HG03139 (cell line): Measurements from ENCODE around the gene DOP1A.
A peak's percentile ranks its signal among the peaks of the same experiment; 100 is the strongest.
"Not testable (repeated sequence)": the region's sequence is repeated elsewhere in the genome, so short reads cannot be mapped to it uniquely, and the experiment has no call there.

ENCODE experiments used
- ATAC-seq: cut with Tn5 transposase; IDR thresholded peaks from one replicate; pipeline ENCODE4 v1.9.1; 2021; ENCODE audit not compliant: unreplicated experiment

DOP1A gene

GRCh38 chr6:83138118-83138722, 70.7 kb downstream of the DOP1A start:
- ATAC-seq = no peak

GRCh38 chr6:83138758-83139157, 71.3 kb downstream of the DOP1A start:
- ATAC-seq = no peak

- ATAC-seq = no peak
These were observed 83.6 kb downstream of the DOP1A start for GRCh38 chr6:83151114-83151513.

- no peak for ATAC-seq
These were observed 85.4 kb downstream of the DOP1A start for GRCh38 chr6:83152913-83153312.

- no peak for ATAC-seq
These were observed 86.5 kb downstream of the DOP1A start for GRCh38 chr6:83153883-83154521.

GRCh38 chr6:83155794-83156193, 88.3 kb downstream of the DOP1A start:
- no peak for ATAC-seq

GRCh38 chr6:83160167-83160566, 92.7 kb downstream of the DOP1A start:
- ATAC-seq = no peak

GRCh38 chr6:83167726-83168278, 100.3 kb downstream of the DOP1A start:
- ATAC-seq = no peak

GRCh38 chr6:83168556-83168955, 101.1 kb downstream of the DOP1A start:
- ATAC-seq = no peak

GRCh38 chr6:83169106-83169505, 101.6 kb downstream of the DOP1A start:
- ATAC-seq = no peak

- no peak for ATAC-seq
These were observed 102.0 kb downstream of the DOP1A start for GRCh38 chr6:83169511-83169910.

GRCh38 chr6:83176246-83176645, 108.8 kb downstream of the DOP1A start:
- ATAC-seq = no peak

- no peak for ATAC-seq
These were observed 113.0 kb downstream of the DOP1A start for GRCh38 chr6:83180426-83180950.

- ATAC-seq = no peak
These were observed 114.6 kb downstream of the DOP1A start for GRCh38 chr6:83182114-83182513.

GRCh38 chr6:83183082-83183828, 115.8 kb downstream of the DOP1A start:
- ATAC-seq = no peak

- no peak for ATAC-seq
These were observed 117.6 kb downstream of the DOP1A start for GRCh38 chr6:83185096-83185495.

GRCh38 chr6:83188501-83188900, 121.0 kb downstream of the DOP1A start:
- no peak for ATAC-seq

GRCh38 chr6:83190626-83191025, 123.2 kb downstream of the DOP1A start:
- no peak for ATAC-seq

GRCh38 chr6:83191974-83192373, 124.5 kb downstream of the DOP1A start:
- not testable (repeated sequence) for ATAC-seq

- no peak for ATAC-seq
These were observed 125.0 kb downstream of the DOP1A start for GRCh38 chr6:83192456-83192855.

- peak; percentile 97 for ATAC-seq
These were observed 125.6 kb downstream of the DOP1A start, which contains the start of the genes PGM3 and RWDD2A for GRCh38 chr6:83192871-83193746. TSS of gene PGM3 (minus strand) at chr6:83193265. CDS start at chr6:83191012, 2,253 bp downstream. TSS of gene RWDD2A (plus strand) at chr6:83193357. CDS start at chr6:83194452, 1,095 bp downstream.
